ENCODE data around the gene INPP5F. TPM values are rescaled to one million over a fixed set of nuclear protein-coding genes. Genes with fewer than 3 reads are reported as not detected.
A peak's percentile ranks its signal among the peaks of the same experiment; 100 is the strongest.

INPP5F gene
- total and polyA plus RNA-seq, 2 of the 13 experiments (the other 11 are each of a cell fraction or from before 2014, with no cell fraction given) = 12.5 to 15.7 TPM

DNA sequence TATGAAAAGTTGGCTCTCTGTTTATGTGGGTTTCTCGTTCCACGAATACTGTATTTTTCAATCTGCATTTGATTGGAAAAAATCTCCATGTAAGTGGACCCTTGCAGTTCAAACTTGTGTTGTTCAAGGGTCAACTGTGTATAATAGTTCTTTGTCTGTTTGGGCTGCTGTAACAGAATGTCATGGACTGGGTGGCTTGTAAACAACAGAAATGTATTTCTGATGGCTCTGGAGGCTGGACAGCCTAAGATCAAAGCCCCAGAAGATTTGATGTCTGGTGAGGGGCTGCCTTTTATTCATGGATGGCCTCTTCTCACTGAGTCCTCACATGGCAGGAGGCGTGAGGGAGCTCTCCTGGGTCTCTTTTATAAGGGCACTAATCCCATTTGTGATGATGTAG, 36.2 kb downstream of the INPP5F start:
- Histone ChIP-seq H3K9me3 (ENCODE audit: low read length) (no peaks in the 10 kb centered on the region), H3K79me2 (ENCODE audit: insufficient read depth, low read length) (no peaks in the 10 kb centered on the region), H3K4me1 (ENCODE audit: insufficient read depth, low read length) (peaks cover 42% of the 10 kb centered on the region), H3K27me3 (ENCODE audit: control insufficient read depth in 1 of 2, insufficient read depth in 2 of 2, low read length in 2 of 2) (no peaks in the 10 kb centered on the region), H3K27ac (ENCODE audit: extremely low read length, insufficient read depth, low read length) (peak overlapping the region; percentile 80), H3K36me3 (replicated peaks in 1 of 2; ENCODE audit: control insufficient read depth in 1 of 2, insufficient read depth in 2 of 2, low read length in 2 of 2) (peaks cover 0 to 1% of the 10 kb centered on the region in 2 experiments; a peak in 1 of 5 replicates), H4K20me1 (ENCODE audit: insufficient read depth, low read length) (no peaks in the 10 kb centered on the region), H3K4me2 (ENCODE audit: low read depth, low read length) (peak overlapping the region; percentile 60), H3K4me3 (replicated peaks in 1 of 3; ENCODE audit: insufficient read depth in 1 of 3, low read depth in 2 of 3, low read length in 3 of 3) (no peak overlapping the region; a peak in 1 of 6 replicates), H3K9ac (ENCODE audit: insufficient read depth, low read depth, low read length) (peak overlapping the region; percentile 47), H2AFZ (ENCODE audit: low read length) (no peak overlapping the region)
- ChIA-PET POLR2A (no interaction called here), CTCF (ENCODE audit: low intra/inter-chr PET ratio, low total read pairs) (no interaction called here)
- ATAC-seq = peak; percentile 97
- in situ Hi-C loops (cut with HindIII; ENCODE audit: extremely low pct_ligation_motif_present, low pct_unique_long_range_greater_than_20kb) (no loop called here), intact Hi-C loops (cut with micrococcal nuclease; ENCODE audit: unreplicated experiment) (loop anchor here (1.0 kb wide), 1 partner anchor 24 kb away; no protein-coding TSS in a partner anchor)
- WGBS (ENCODE audit: low lambda C conversion rate) = 50% methylated on average over 3 of the region's 3 CpGs
- no TSS peak for BruUV-seq (replicated peaks)
- FAIRE-seq = peak; percentile 74
- DNase-seq (ENCODE audit: low spot score) = peak; percentile 88
- TF ChIP-seq MXD4 (CRISPR knock-in tag; IDR thresholded peaks at IDR 0.05) = no peak
- TF ChIP-seq, protein P1, sequence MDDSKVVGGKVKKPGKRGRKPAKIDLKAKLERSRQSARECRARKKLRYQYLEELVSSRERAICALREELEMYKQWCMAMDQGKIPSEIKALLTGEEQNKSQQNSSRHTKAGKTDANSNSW (CRISPR knock-in tag; IDR thresholded peaks at IDR 0.05; ENCODE audit: borderline replicate concordance) = no peak
- no peak for TF ChIP-seq ADNP (CRISPR knock-in tag; IDR thresholded peaks at IDR 0.05)
- TF ChIP-seq, protein P2, sequence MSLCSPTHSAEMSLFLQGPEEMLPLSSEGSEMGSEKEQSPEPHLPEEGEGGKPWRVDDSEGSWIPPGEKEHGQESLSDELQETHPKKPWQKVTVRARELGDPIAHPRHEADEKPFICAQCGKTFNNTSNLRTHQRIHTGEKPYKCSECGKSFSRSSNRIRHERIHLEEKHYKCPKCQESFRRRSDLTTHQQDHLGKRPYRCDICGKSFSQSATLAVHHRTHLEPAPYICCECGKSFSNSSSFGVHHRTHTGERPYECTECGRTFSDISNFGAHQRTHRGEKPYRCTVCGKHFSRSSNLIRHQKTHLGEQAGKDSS (CRISPR knock-in tag; IDR thresholded peaks at IDR 0.05; ENCODE audit: borderline replicate concordance, low read depth) = no peak
- TF ChIP-seq, protein P3, sequence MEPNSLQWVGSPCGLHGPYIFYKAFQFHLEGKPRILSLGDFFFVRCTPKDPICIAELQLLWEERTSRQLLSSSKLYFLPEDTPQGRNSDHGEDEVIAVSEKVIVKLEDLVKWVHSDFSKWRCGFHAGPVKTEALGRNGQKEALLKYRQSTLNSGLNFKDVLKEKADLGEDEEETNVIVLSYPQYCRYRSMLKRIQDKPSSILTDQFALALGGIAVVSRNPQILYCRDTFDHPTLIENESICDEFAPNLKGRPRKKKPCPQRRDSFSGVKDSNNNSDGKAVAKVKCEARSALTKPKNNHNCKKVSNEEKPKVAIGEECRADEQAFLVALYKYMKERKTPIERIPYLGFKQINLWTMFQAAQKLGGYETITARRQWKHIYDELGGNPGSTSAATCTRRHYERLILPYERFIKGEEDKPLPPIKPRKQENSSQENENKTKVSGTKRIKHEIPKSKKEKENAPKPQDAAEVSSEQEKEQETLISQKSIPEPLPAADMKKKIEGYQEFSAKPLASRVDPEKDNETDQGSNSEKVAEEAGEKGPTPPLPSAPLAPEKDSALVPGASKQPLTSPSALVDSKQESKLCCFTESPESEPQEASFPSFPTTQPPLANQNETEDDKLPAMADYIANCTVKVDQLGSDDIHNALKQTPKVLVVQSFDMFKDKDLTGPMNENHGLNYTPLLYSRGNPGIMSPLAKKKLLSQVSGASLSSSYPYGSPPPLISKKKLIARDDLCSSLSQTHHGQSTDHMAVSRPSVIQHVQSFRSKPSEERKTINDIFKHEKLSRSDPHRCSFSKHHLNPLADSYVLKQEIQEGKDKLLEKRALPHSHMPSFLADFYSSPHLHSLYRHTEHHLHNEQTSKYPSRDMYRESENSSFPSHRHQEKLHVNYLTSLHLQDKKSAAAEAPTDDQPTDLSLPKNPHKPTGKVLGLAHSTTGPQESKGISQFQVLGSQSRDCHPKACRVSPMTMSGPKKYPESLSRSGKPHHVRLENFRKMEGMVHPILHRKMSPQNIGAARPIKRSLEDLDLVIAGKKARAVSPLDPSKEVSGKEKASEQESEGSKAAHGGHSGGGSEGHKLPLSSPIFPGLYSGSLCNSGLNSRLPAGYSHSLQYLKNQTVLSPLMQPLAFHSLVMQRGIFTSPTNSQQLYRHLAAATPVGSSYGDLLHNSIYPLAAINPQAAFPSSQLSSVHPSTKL (CRISPR knock-in tag; IDR thresholded peaks at IDR 0.05) = peak; percentile 80
- no peak for TF ChIP-seq FOXC1 (CRISPR knock-in tag; IDR thresholded peaks at IDR 0.05; ENCODE audit: borderline replicate concordance)
- no peak for TF ChIP-seq ZNF543 (CRISPR knock-in tag; IDR thresholded peaks at IDR 0.05)
- TF ChIP-seq ZFY (CRISPR knock-in tag; IDR thresholded peaks at IDR 0.05) = no peak
- TF ChIP-seq RARA (CRISPR knock-in tag; IDR thresholded peaks at IDR 0.05) = peak; percentile 48
- TF ChIP-seq ZBTB7B (CRISPR knock-in tag; IDR thresholded peaks at IDR 0.05) = peak; percentile 64; the same call in 1 of the 2 replicates
- peak; percentile 65; the same call in 1 of the 2 replicates for TF ChIP-seq FOXO1 (CRISPR knock-in tag; IDR thresholded peaks at IDR 0.05)
- TF ChIP-seq, protein P4, sequence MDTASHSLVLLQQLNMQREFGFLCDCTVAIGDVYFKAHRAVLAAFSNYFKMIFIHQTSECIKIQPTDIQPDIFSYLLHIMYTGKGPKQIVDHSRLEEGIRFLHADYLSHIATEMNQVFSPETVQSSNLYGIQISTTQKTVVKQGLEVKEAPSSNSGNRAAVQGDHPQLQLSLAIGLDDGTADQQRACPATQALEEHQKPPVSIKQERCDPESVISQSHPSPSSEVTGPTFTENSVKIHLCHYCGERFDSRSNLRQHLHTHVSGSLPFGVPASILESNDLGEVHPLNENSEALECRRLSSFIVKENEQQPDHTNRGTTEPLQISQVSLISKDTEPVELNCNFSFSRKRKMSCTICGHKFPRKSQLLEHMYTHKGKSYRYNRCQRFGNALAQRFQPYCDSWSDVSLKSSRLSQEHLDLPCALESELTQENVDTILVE (CRISPR knock-in tag; IDR thresholded peaks at IDR 0.05) = no peak
- TF ChIP-seq, protein P5, sequence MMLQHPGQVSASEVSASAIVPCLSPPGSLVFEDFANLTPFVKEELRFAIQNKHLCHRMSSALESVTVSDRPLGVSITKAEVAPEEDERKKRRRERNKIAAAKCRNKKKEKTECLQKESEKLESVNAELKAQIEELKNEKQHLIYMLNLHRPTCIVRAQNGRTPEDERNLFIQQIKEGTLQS (CRISPR knock-in tag; IDR thresholded peaks at IDR 0.05) = no peak
- no peak for TF ChIP-seq ZNF232 (CRISPR knock-in tag; IDR thresholded peaks at IDR 0.05; ENCODE audit: borderline replicate concordance)
- TF ChIP-seq, protein P6, sequence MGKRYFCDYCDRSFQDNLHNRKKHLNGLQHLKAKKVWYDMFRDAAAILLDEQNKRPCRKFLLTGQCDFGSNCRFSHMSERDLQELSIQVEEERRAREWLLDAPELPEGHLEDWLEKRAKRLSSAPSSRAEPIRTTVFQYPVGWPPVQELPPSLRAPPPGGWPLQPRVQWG (CRISPR knock-in tag; IDR thresholded peaks at IDR 0.05; ENCODE audit: borderline replicate concordance, low read depth) = no peak
